Loucy (cell line): Measurements from ENCODE around the gene KIRREL3.

Experiments
- H2AFZ ChIP-seq: fragments of 200-600 bp; sonication (generic); 2 replicates; pipeline ENCODE4 v1.6.0; 2016; ENCODE audit warnings: antibody characterized with exemption, mild to moderate bottlenecking, low read length, moderate library complexity
- H3F3A ChIP-seq: fragments of 200-600 bp; 2 replicates; pipeline ENCODE4 v1.6.0; 2016; ENCODE audit warnings: antibody characterized with exemption, low read depth, mild to moderate bottlenecking
- H3K27me3 ChIP-seq: fragments of 200-600 bp; sonication (generic); 2 replicates; pipeline ENCODE4 v1.6.1; 2014; ENCODE audit warnings: low read length, mild to moderate bottlenecking; ENCODE audit not compliant: insufficient read depth, poor library complexity, severe bottlenecking
- H3K36me3 ChIP-seq: fragments of 200-600 bp; sonication (generic); 2 replicates; pipeline ENCODE4 v1.6.1; 2016; ENCODE audit warnings: low read length; ENCODE audit not compliant: insufficient read depth
- H3K4me1 ChIP-seq: fragments of 200-600 bp; sonication (generic); 2 replicates; pipeline ENCODE4 v1.5.1; 2014; ENCODE audit warnings: low read length, mild to moderate bottlenecking; ENCODE audit not compliant: insufficient read depth, poor library complexity, severe bottlenecking
- H3K4me2 ChIP-seq: fragments of 200-600 bp; sonication (generic); 2 replicates; pipeline ENCODE4 v1.6.0; 2014; ENCODE audit warnings: antibody characterized with exemption, low read length, low read depth, mild to moderate bottlenecking; ENCODE audit not compliant: poor library complexity, severe bottlenecking
- H3K4me3 ChIP-seq: fragments of 200-600 bp; sonication (generic); 2 replicates; pipeline ENCODE4 v1.5.1; 2014; ENCODE audit warnings: low read length, mild to moderate bottlenecking, mixed read lengths; ENCODE audit not compliant: poor library complexity, severe bottlenecking
- H3K79me2 ChIP-seq: fragments of 200-600 bp; sonication (generic); 2 replicates; pipeline ENCODE4 v1.6.1; 2014; ENCODE audit warnings: low read length; ENCODE audit not compliant: insufficient read depth
- H3K9ac ChIP-seq: fragments of 200-600 bp; sonication (generic); 2 replicates; pipeline ENCODE4 v1.6.0; 2014; ENCODE audit warnings: mild to moderate bottlenecking, low read depth, low read length, moderate library complexity; ENCODE audit not compliant: poor library complexity, severe bottlenecking
- H3K9me2 ChIP-seq: fragments of 200-600 bp; sonication (generic); replicated peaks from 2 replicates; pipeline ENCODE4 v1.6.1; 2016; ENCODE audit warnings: low read depth, low read length, mixed read lengths
- H3K9me3 ChIP-seq: fragments of 200-600 bp; sonication (generic); 2 replicates; pipeline ENCODE4 v1.6.1; 2014; ENCODE audit warnings: mild to moderate bottlenecking, antibody characterized with exemption, low read length, low read depth; ENCODE audit not compliant: insufficient read depth
- H4K20me1 ChIP-seq: fragments of 200-600 bp; sonication (generic); 2 replicates; pipeline ENCODE4 v1.6.0; 2014; ENCODE audit warnings: antibody characterized with exemption, low read length, mild to moderate bottlenecking; ENCODE audit not compliant: insufficient read depth, poor library complexity, severe bottlenecking
- EZH2phosphoT487 ChIP-seq: fragments of 200-600 bp; IDR thresholded peaks from 2 replicates; pipeline ENCODE4 v1.6.1; 2018; ENCODE audit warnings: antibody characterized with exemption, mild to moderate bottlenecking, moderate library complexity, borderline replicate concordance
- TF ChIP-seq, protein P1 (sequence below): fragments of 200-600 bp; sonication (generic); conservative IDR thresholded peaks from 2 replicates; pipeline ENCODE4 v1.5.1; 2014; ENCODE audit warnings: mild to moderate bottlenecking, antibody characterized with exemption, low read length

KIRREL3 gene

DNA sequence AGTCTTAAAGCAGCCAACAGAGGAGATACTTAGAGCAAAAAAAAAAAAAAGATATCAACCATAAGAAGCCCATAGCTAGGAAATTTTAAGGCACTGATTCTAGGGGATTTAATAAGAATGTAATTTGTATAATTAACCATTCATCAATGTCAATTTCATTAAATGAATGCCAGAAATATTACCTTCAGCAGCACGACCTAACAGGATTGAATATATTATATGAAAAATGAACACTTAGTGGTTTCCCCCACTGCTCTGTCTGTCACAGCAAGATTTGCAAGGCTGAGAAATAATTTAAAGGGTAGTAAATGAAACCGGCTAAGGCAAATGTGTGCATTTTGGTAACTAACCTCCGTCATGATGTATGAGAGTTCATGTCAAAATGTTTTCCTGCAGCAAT is 319.9 kb downstream of the KIRREL3 start:
- H3K4me3 ChIP-seq, result no peak overlapping the region
- H3K79me2 ChIP-seq, result no peaks in the 10 kb centered on the region
- no peaks in the 10 kb centered on the region for H3K4me1 ChIP-seq
- H3K9me3 ChIP-seq, result no peaks in the 10 kb centered on the region
- no peak overlapping the region for H3K4me2 ChIP-seq
- no peaks in the 10 kb centered on the region for H3K9me2 ChIP-seq
- no peaks in the 10 kb centered on the region for H3K27me3 ChIP-seq
- H4K20me1 ChIP-seq, result no peaks in the 10 kb centered on the region
- H3K36me3 ChIP-seq, result no peaks in the 10 kb centered on the region
- H3F3A ChIP-seq, result no peaks in the 10 kb centered on the region
- TF ChIP-seq, protein P1, sequence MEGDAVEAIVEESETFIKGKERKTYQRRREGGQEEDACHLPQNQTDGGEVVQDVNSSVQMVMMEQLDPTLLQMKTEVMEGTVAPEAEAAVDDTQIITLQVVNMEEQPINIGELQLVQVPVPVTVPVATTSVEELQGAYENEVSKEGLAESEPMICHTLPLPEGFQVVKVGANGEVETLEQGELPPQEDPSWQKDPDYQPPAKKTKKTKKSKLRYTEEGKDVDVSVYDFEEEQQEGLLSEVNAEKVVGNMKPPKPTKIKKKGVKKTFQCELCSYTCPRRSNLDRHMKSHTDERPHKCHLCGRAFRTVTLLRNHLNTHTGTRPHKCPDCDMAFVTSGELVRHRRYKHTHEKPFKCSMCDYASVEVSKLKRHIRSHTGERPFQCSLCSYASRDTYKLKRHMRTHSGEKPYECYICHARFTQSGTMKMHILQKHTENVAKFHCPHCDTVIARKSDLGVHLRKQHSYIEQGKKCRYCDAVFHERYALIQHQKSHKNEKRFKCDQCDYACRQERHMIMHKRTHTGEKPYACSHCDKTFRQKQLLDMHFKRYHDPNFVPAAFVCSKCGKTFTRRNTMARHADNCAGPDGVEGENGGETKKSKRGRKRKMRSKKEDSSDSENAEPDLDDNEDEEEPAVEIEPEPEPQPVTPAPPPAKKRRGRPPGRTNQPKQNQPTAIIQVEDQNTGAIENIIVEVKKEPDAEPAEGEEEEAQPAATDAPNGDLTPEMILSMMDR, result no peak
- TF ChIP-seq EZH2phosphoT487, result no peak
- no peak overlapping the region for H3K9ac ChIP-seq
- no peak overlapping the region for H2AFZ ChIP-seq

DNA sequence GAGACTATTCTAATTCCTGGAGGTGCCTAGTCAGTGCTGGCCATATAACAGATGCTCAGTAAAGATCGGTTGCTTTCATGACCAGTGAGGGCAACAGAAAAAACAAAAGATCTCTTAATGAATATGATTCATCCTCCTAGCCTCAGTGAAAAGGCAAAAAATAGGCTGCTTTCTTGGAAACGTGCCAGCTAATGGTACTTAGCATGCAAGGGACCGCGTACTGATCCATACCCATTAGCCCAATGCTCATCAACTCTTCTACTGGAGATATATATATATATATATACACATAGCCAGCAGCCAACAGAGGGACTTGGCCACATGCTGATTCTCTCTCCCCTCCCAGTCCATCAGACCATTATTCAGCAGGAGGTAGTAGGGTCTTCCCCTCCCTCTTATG is 320.4 kb downstream of the KIRREL3 start:
- Histone ChIP-seq H3K79me2 (no peaks in the 10 kb centered on the region), H3K4me2 (no peak overlapping the region), H3K9me2 (no peaks in the 10 kb centered on the region), H3K27me3 (no peaks in the 10 kb centered on the region), H4K20me1 (no peaks in the 10 kb centered on the region), H2AFZ (no peak overlapping the region), H3K4me1 (no peaks in the 10 kb centered on the region), H3K4me3 (no peak overlapping the region), H3F3A (no peaks in the 10 kb centered on the region), H3K36me3 (no peaks in the 10 kb centered on the region), H3K9ac (no peak overlapping the region), H3K9me3 (no peaks in the 10 kb centered on the region)
- no peak for TF ChIP-seq EZH2phosphoT487
- TF ChIP-seq, protein P1, result no peak

DNA sequence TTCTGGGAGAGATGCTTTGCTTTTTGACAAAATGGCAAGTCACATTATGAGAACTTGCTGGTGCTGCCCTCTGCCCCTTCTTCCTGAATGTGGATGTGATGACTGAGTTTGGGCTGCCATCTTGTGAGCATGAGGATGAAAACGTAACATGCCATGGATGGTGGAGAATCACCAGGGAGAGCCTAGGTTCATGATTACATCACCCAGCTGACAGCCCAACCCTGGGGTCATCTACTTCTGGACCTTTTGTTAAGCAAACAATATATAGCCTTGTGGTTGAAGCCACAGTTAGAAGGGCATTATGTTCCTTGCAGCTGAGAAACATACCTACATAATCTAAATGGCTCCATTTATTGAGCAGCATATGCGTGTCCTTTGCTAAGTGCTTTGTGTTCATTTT is 321.5 kb downstream of the KIRREL3 start:
- H3K4me2 ChIP-seq, result no peak overlapping the region
- no peaks in the 10 kb centered on the region for H3K36me3 ChIP-seq
- H2AFZ ChIP-seq, result no peak overlapping the region
- no peak overlapping the region for H3K9ac ChIP-seq
- no peak overlapping the region for H3K4me3 ChIP-seq
- H3K79me2 ChIP-seq, result no peaks in the 10 kb centered on the region
- no peaks in the 10 kb centered on the region for H4K20me1 ChIP-seq
- no peaks in the 10 kb centered on the region for H3F3A ChIP-seq
- TF ChIP-seq, protein P1, result no peak
- TF ChIP-seq EZH2phosphoT487, result no peak
- no peaks in the 10 kb centered on the region for H3K27me3 ChIP-seq
- H3K9me2 ChIP-seq, result no peaks in the 10 kb centered on the region
- no peaks in the 10 kb centered on the region for H3K9me3 ChIP-seq
- no peaks in the 10 kb centered on the region for H3K4me1 ChIP-seq
